Stimulated activated CD4-positive, alpha-beta T cell treated with anti-CD3 and anti-CD28 coated beads, Interleukin-2, amount 100 ng/mL, for 48 hours (primary cell): Measurements from ENCODE around the gene PANX2.

Experiments used
- DNase-seq, 2 donors: peaks; one replicate each; pipeline ENCODE4 v3.0.0-alpha.2; 2020

Gene PANX2

GRCh38 chr22:50184004-50184901 is 13.7 kb downstream of the PANX2 start:
- DNase-seq = no peak

GRCh38 chr22:50184902-50185374 is 14.4 kb downstream of the PANX2 start:
- DNase-seq = no peak

GRCh38 chr22:50185375-50186087 is 15.0 kb downstream of the PANX2 start, which contains the start of gene TRABD:
TRABD (plus strand) TSS chr22:50185913; CDS start chr22:50193061, 7,148 bp downstream.
- peak; percentile 81 to 88 for DNase-seq

- DNase-seq = no peak
Measured at GRCh38 chr22:50186181-50186714, 15.7 kb downstream of the PANX2 start.

DNA sequence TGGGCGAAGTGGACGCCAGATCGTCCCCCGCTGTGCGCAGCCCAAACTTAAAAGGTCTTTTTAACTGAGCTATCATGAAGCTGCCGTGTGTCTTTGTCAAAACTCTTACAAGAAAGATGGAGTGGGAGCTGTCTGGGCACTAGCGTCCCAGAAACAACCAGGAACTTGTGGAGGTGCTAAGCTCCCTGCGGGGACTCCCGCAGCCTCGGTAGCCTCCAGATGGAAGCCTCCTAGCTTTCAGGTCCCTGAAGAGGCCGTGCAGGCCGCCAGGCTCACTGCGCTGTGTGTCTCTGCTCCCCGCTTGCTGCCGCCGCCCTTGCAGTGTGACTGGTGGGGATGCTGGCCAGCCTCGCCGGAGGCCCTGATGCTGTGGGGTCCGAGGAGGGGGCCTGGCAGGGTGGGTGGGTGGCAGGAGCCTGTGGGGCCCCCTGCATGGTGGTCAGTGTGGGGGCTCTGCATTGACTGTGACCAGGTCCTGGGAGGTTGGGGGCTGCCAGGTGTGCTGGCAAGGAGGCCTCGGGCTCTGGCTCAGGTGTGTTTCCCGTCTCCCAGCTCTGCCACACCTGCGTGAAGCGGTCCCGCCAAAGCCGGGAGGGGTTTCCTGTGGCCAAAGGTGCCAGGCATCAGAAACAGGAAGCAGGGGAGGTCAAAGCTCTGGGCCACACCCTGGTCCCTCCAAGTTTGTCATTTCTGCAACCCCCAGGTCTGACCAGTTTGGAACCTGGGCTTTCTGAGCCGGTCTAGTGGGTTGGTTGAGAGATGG is 16.4 kb downstream of the PANX2 start:
- no peak for DNase-seq

DNA sequence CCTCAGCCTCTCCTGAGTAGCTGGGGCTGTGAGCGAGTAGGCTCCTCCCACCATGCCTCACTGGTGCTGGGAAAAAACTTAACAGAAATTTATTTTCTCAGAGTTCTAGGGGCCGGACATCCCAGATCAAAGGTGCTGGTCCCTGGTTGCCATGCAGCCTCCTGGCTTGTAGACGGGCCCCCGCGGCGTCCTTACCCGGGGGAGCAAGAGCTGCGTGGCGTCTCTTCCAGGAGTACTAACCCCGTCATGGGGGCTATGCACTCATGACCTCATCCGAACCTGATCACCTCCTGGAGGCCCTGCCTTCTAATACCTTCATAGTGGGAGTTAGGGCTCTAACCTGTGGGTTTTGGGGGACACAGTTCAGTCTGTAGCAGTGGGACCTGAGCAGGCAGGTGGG is 17.8 kb downstream of the PANX2 start:
- no peak for DNase-seq

GRCh38 chr22:50189184-50189848 is 18.8 kb downstream of the PANX2 start:
- DNase-seq = no peak

DNA sequence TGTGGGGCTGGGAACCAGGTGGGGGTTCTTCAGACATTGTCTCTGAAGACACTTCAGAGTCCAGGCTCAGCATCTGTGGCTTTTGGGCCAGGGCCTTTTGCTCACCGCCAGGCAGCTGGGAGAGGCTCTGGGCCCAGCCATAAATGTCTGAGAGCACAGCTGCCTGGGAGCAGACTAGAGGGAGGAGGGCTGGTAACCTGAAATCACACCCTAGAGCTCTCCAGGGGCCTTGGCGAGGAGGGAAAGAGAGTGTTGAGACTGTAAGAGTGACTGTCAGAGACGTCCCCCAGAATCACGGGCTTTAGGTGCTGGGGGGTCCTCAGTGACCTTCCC is 19.3 kb downstream of the PANX2 start:
- no peak for DNase-seq

DNA sequence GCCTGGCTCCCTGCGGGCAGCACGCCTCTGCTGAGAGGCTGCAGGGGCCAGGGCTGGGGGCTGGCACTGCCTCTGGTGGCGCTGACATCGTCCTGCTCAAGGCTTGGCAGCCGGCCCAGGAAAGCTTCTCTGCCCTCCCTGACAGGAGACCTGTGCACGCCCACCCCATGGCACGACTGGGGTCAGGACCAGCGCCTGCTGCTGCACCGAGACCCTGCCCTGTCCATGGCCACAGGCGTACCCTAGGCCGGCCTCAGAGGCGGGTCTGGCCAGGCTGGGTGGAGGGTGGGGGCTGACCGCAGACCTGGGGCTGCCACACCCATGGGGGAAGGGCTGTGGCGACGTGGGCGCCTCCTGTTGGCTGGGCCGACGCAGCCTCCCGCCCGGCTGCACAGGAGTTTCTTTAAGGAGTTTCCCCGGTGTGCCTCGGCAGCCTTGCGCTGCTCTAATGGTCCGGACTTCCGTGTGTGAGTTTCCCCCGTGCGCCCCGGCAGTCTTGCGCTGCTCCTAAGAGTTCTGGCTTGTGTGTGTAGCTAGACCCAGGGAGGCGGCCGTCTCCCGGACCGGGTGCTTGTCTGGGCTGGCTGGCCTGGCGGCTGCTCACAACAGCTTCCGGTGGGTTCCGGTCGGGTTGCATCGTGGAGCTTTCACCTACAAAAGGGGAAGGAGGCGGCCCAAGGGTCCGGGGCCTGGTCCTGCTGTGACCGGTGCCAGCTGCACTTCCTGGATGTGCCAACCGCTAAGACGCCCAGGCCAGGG is 19.8 kb downstream of the PANX2 start:
- peak; percentile 61 to 63 for DNase-seq

DNA sequence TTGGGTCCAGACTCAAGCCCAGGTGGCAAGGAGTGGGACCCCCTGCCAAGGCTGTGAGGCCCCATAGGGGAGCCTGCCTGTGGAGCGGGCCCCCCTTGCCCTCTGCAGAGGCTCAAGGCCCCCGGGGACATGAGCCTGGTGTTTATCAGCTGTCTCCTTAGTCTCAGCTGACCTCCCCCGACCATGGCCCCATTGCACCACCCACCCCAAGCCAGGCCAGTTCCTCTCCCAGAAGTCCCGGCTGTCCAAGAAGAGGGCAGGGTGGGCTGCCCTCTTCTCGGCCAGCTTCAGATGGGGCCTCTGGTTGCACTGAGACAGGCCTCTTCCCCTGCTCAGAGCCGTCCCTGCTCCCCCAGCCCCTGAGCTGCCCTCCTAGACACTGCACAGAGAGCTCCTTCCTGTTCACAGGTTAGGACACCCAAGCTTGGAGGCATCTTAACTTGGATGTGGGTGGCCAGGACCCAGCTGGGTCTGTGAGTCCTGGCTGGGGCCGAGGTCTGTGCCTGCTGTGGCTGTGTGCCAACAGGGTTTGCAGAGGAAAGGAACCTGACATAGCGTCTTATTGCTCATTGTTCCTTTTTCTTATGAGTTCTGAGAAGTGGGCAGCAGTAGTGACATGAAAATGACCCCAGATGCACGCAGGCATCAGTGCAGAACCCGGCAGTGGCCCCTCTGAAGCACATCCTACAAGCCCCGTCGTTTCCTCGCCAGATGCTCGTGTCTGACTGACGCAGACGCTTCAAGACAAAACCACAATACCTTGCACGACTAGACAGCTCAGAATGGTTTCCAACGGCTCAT is 20.6 kb downstream of the PANX2 start:
- DNase-seq = peak; percentile 45 to 52

GRCh38 chr22:50192436-50193204 is 22.1 kb downstream of the PANX2 start:
- no peak for DNase-seq

- no peak for DNase-seq
Measured at GRCh38 chr22:50193621-50194020, 23.1 kb downstream of the PANX2 start.

GRCh38 chr22:50194037-50194805 is 23.7 kb downstream of the PANX2 start:
- no peak for DNase-seq

- no peak for DNase-seq
Measured at GRCh38 chr22:50196256-50196655, 25.7 kb downstream of the PANX2 start.

- DNase-seq = no peak
Measured at GRCh38 chr22:50197000-50197800, 26.7 kb downstream of the PANX2 start.

GRCh38 chr22:50197856-50198623 is 27.5 kb downstream of the PANX2 start:
- no peak for DNase-seq

DNA sequence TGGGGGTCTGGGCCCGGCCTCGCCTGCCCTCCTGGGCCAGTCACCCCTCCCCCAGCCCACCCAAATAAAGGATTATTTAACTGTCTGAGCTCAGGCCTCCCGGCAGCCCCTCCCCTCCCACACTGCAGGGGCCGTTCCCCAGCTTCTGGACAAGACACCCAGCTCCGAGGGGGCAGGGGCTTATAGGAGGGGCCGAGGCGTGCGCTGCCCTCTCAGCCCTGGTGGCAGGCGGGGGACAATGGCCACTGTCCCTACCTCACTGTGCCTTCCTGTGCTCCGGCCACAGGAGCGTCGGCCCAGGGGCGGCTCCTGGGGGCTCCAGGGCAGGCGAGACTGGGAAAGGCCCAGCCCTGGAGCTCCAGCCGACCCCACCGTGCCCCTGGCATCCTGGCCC is 28.1 kb downstream of the PANX2 start:
- DNase-seq = no peak
